HG02981 (cell line): ENCODE measurements around the gene SMIM28.

Source experiments
- ATAC-seq: cut with Tn5 transposase; IDR thresholded peaks from one replicate; pipeline ENCODE4 v1.9.1; 2021; ENCODE audit warnings: mild to moderate bottlenecking, moderate library complexity; ENCODE audit not compliant: unreplicated experiment

The SMIM28 gene

DNA sequence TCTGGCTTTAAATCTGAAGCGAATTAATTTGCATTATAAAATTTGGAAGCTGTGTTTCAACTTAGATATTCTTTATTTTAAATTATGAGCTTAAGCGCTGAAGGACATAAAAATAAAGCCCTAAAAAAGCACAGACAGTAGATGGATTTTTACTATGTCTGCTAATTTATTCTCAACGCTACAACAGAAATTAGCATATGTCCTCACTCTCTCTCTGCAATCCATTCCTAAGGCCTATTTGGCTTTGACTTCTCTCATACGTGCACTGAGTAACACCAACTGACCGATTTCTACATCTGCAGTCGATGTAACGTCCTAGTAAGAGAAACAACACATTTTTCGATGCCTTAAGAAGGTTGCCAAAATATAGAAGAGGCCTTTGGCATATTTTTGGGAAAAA lies 50.0 kb downstream of the SMIM28 start:
- ATAC-seq = no peak

DNA sequence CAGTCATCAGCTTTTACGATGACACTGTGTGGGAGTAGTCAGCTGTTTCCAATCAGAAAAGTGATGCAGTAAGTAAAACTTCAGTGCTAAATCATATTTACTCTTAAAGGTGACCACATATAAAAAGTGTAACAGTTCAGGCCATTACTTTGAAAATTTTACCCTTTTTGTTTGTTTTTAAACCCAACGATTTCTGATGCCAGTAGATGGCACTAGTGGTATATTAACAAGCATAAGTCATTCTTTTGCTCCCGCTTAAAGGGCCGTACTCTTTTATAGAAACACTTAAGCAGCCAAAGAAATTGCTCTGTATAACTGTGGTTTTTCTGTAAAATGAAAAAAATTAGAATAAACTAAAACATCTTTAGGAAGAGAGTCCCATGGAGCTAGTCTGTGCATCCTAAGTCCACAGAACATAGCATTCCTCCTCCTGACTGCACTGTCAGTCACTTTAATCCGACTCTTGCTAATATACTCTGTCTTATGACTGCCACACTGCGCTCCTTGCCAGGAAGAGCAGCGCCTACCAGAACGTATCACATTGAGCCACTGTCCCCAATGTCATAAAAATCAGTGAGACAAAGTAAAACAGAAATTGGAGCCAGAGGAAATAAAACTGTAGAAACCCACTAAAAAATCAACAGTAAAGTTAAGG lies 51.4 kb downstream of the SMIM28 start:
- no peak for ATAC-seq

GRCh38 chr6:138429761-138430160 lies 52.1 kb downstream of the SMIM28 start:
- no peak for ATAC-seq

DNA sequence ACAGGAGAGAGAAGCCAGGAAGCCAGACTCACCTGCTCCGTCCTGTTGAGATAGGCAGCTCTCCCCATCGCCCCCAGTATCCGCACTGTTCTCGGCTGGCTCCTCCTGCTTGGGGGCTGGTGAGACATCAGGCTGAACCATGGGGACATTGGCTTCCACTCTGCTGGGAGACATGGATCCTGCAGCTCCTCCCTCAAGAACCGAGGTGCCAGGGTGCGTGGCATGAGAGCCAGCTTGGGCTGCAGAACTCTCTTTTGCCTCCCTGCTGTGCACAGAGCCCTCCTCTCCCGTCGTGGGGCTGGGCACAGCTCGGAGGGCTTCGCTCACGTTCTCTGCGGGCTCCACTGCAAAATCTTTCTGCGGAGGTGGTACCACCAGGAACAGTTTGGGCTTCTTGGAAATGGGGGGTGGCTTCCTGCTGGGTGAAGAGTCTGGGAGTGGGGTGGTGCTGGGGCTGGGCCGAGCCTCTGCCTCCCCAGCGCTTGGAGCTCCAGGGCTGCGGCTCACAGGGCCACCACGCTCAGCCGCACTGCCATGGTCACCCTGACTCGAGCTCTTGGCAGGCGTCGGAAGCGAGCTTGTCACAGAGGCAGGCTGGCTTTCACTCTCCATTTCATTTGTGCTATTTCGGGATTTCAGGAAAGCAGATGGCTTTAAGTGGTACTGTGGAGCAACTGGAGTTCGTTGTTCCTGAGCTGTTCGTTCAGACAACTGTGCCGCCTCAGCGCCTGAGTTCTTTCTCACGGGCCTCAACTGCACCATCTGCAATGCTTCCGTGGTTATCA lies 52.8 kb downstream of the SMIM28 start:
- no peak for ATAC-seq

- no peak for ATAC-seq
These were observed 53.8 kb downstream of the SMIM28 start for GRCh38 chr6:138431256-138432062.

DNA sequence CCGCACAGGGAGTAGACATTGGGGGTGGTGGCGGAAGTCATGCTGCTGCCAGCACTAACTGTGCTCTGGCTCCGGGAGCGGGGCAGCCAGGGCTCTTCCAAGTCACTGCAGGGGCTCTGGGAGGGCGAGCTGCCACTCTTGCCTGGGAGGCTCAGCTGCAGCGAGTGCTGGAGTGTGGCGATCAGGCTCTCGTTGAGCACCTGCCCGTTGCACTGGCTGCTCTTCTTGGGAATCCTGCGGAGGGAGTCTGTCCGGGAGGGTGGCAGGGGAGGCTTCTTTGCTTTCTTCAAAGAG lies 54.3 kb downstream of the SMIM28 start:
- no peak for ATAC-seq
